SH-SY5Y (cell line): ENCODE data around the gene FAM174C.

Experiments used
- GATA2 ChIP-seq: IDR thresholded peaks from 2 replicates; pipeline ENCODE4 v1.6.1; 2011; ENCODE audit warnings: mild to moderate bottlenecking, low read depth, low read length
- GATA3 ChIP-seq: IDR thresholded peaks from 2 replicates; pipeline ENCODE4 v1.6.1; 2011; ENCODE audit warnings: low read depth, mild to moderate bottlenecking, low read length, moderate library complexity

DNA sequence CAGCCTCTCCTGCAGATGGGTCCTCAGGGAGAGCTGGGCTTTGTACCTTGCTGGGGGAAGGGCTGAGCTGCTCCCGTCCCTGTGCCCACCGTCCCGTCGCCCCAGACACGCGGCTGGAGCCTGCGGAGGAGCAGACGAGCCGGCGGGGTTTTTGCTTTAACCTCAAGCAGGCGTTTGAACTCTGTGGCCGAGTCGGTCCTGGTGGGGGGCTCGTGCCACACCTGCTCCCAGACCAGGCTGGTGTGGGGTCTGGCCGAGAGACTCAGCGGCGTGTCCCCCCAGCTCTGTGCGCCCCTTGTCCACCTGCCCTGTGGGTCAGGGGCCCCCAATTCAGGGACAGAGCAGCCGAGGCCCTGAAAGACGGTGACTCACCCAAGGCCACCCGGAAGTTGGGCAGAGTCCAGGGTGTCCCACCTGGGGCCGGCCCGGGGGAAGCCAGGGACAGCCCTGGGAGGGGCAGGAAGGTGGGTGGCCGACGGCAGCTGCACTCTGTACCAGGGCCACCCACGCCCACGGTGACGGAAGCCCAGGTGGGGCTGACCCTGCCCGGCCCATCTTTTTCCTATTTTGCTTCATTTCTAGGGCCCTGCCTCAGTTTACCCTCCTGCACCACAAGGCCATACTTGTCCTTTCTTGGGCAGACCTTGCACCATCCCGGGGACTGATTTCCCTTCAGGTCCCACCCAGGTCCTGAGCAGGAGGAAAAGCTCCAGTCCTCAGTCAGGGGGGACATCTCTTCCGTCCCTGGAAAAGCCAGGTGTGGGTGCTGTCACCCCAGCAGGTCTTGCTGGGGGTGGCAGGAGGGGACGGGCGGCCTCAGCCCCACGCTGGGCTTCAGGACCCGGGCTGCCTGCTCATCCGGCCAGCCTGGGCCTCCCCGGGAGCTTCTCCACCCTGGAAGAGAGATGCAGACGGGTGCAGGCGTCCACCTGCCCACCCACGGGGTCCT, 15.6 kb downstream of the FAM174C start:
- TF ChIP-seq GATA2, result no peak
- no peak for TF ChIP-seq GATA3
